Activated naive CD8-positive, alpha-beta T cell treated with anti-CD3 and anti-CD28 coated beads, Interleukin-2, amount 50 U/mL, for 24 hours (primary cell): ENCODE data around the gene OR51B2.
"Not testable (repeated sequence)": the region's sequence is repeated elsewhere in the genome, so short reads cannot be mapped to it uniquely, and the experiment has no call there.

Source experiments
- ATAC-seq: fragments of 150-1000 bp; cut with Tn5 transposase; one replicate; pipeline ENCODE4 v1.10.0; 2021
- DNase-seq: peaks from one replicate; pipeline ENCODE4 v3.0.0; 2021
- H3K27ac Mint-ChIP-seq: one replicate; pipeline ENCODE4 v1.8.0; 2021; ENCODE audit warnings: mild to moderate bottlenecking, mixed read lengths
- H3K27me3 Mint-ChIP-seq: one replicate; pipeline ENCODE4 v1.8.0; 2021; ENCODE audit warnings: mixed read lengths
- H3K36me3 Mint-ChIP-seq: one replicate; pipeline ENCODE4 v1.8.0; 2021; ENCODE audit warnings: low read depth, mixed read lengths
- H3K4me1 Mint-ChIP-seq: one replicate; pipeline ENCODE4 v1.8.0; 2021; ENCODE audit warnings: mixed read lengths
- H3K4me3 Mint-ChIP-seq: one replicate; pipeline ENCODE4 v1.8.0; 2021; ENCODE audit warnings: mild to moderate bottlenecking, moderate library complexity, mixed read lengths
- H3K9me3 Mint-ChIP-seq: one replicate; pipeline ENCODE4 v1.8.0; 2021; ENCODE audit warnings: mixed read lengths

The OR51B2 gene

DNA sequence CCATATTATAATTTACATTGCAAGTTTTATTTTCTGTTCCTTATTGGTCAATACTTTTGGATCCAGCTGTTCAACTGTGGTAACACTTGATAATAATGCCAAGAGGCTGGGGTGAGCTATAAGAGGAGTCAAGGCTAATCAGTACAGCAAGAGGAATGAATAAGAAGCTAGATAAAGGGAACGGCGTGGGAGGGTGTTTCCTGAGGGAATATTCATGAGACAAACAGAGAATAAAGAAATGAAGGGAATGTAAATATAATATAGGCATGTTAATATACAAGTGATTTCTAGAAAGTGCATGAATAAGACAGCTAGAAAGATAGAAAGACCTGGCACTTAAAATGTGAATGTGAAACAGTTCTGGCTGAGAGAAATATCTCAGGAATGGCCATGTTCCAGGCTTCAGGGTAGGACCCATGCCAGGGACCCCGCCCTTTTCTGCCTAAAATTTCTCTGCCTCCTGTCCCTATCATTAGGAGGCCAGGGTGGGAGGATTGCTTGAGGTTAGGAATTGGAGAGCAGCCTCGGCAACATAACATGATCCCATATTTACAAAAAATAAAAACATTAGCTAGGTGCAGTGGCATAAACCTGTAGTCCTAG lies 26.3 kb downstream of the OR51B2 start:
- H3K4me1 Mint-ChIP-seq, result no peaks in the 10 kb centered on the region
- peaks cover 1% of the 10 kb centered on the region for H3K27me3 Mint-ChIP-seq
- H3K27ac Mint-ChIP-seq, result no peak overlapping the region
- ATAC-seq, result no peak
- no peaks in the 10 kb centered on the region for H3K36me3 Mint-ChIP-seq
- H3K4me3 Mint-ChIP-seq, result no peak overlapping the region
- DNase-seq, result no peak
- H3K9me3 Mint-ChIP-seq, result no peaks in the 10 kb centered on the region

GRCh38 chr11:5294342-5294995 lies 29.6 kb downstream of the OR51B2 start:
- not testable (repeated sequence) for H3K27ac Mint-ChIP-seq, H3K27me3 Mint-ChIP-seq, DNase-seq, ATAC-seq, H3K4me1 Mint-ChIP-seq, H3K9me3 Mint-ChIP-seq, H3K36me3 Mint-ChIP-seq, H3K4me3 Mint-ChIP-seq

- H3K36me3 Mint-ChIP-seq, result no peaks in the 10 kb centered on the region
- H3K27me3 Mint-ChIP-seq, result no peaks in the 10 kb centered on the region
- H3K4me3 Mint-ChIP-seq, result no peak overlapping the region
- H3K4me1 Mint-ChIP-seq, result no peaks in the 10 kb centered on the region
- H3K9me3 Mint-ChIP-seq, result no peaks in the 10 kb centered on the region
- no peak overlapping the region for H3K27ac Mint-ChIP-seq
- ATAC-seq (no peak), DNase-seq (no peak)
These were observed 31.1 kb downstream of the OR51B2 start for GRCh38 chr11:5293028-5293427.

DNA sequence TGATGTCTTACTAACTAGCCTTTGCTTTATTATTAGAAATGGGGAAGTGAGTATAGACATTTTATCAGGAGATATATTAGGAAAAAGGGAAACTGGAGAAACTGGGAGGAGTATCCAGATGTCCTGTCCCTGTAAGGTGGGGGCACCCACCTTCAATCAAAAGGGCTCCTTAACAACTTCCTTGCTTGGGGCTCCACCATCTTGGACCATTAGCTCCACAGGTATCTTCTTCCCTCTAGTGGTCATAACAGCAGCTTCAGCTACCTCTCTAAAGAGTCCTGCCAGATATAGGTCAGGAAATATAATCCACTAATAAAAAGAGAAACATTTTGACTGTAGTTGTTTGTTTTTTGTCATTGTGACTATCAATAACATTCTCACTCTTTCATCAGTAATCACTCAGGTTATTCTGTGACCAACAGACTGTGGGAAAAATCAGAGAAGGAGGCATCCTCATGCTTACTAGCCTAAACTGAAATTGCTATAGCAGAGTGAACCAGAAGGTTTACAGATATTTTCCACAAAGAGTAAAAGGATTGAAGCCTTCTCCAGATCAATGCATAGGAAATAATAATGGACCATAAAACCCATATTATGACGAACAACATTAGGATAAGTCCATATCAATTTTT lies 32.8 kb downstream of the OR51B2 start:
- Mint-ChIP-seq H3K27ac (no peak overlapping the region), H3K4me1 (no peaks in the 10 kb centered on the region), H3K36me3 (no peaks in the 10 kb centered on the region), H3K9me3 (no peaks in the 10 kb centered on the region), H3K4me3 (no peak overlapping the region), H3K27me3 (no peaks in the 10 kb centered on the region)
- ATAC-seq (no peak), DNase-seq (no peak)

DNA sequence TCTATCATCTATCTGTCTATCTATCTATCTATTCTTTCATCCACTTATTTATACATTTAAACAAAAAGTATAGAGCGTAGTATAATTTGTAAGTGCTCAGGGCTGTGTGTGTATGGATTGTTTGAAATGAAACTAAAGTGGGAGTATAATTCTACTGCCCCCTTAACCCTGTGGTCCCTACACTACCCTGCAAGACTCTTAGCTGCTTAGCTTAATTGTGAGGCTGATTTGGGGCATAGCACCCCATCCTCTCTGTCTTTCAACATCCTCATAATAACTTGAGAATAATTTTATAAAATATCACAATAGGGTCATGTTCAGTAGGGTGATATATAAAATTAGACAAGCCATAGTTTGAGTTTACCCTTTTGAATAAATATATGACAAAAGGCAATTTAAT lies 34.0 kb downstream of the OR51B2 start:
- DNase-seq (no peak), ATAC-seq (no peak)
- Mint-ChIP-seq H3K27ac (no peak overlapping the region), H3K4me1 (no peaks in the 10 kb centered on the region), H3K9me3 (no peaks in the 10 kb centered on the region), H3K36me3 (no peaks in the 10 kb centered on the region), H3K4me3 (no peak overlapping the region), H3K27me3 (no peaks in the 10 kb centered on the region)

DNA sequence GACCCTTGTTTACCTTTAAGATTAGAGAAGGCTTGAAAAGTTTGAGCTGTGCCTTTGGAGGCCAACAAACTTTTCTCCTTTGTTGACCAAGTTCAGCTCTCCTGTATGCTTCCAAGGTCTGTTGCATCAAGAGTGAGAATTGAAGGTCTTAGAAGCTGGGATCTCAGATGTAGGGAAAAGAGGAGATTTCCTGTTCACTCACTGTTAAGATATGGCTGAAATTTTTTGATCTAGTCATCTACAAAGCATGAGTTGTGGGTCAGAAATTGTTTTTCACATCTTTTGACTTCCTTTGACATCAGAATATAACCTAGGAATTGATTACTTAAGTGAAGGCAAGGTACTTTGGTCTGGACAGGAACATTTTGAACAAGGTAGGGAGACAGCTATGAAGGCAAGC lies 34.4 kb downstream of the OR51B2 start:
- no peak for ATAC-seq
- no peak for DNase-seq
- no peaks in the 10 kb centered on the region for H3K9me3 Mint-ChIP-seq
- no peak overlapping the region for H3K27ac Mint-ChIP-seq
- H3K4me3 Mint-ChIP-seq, result no peak overlapping the region
- no peaks in the 10 kb centered on the region for H3K36me3 Mint-ChIP-seq
- no peaks in the 10 kb centered on the region for H3K27me3 Mint-ChIP-seq
- no peaks in the 10 kb centered on the region for H3K4me1 Mint-ChIP-seq

- Mint-ChIP-seq H3K36me3 (no peaks in the 10 kb centered on the region), H3K27me3 (no peaks in the 10 kb centered on the region), H3K27ac (no peak overlapping the region), H3K4me3 (no peak overlapping the region), H3K9me3 (no peaks in the 10 kb centered on the region), H3K4me1 (no peaks in the 10 kb centered on the region)
- no peak for ATAC-seq
- no peak for DNase-seq
These were observed 35.1 kb downstream of the OR51B2 start for GRCh38 chr11:5288906-5289550.

DNA sequence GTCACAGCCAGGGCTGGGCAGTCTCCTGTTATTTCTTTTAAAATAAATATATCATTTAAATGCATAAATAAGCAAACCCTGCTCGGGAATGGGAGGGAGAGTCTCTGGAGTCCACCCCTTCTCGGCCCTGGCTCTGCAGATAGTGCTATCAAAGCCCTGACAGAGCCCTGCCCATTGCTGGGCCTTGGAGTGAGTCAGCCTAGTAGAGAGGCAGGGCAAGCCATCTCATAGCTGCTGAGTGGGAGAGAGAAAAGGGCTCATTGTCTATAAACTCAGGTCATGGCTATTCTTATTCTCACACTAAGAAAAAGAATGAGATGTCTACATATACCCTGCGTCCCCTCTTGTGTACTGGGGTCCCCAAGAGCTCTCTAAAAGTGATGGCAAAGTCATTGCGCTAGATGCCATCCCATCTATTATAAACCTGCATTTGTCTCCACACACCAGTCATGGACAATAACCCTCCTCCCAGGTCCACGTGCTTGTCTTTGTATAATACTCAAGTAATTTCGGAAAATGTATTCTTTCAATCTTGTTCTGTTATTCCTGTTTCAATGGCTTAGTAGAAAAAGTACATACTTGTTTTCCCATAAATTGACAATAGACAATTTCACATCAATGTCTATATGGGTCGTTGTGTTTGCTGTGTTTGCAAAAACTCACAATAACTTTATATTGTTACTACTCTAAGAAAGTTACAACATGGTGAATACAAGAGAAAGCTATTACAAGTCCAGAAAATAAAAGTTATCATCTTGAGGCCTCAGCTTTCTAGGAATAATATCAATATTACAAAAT lies 35.8 kb downstream of the OR51B2 start:
- Mint-ChIP-seq H3K4me3 (no peak overlapping the region), H3K9me3 (no peaks in the 10 kb centered on the region), H3K27ac (no peak overlapping the region), H3K27me3 (no peaks in the 10 kb centered on the region), H3K4me1 (no peaks in the 10 kb centered on the region), H3K36me3 (no peaks in the 10 kb centered on the region)
- no peak for ATAC-seq
- DNase-seq, result no peak

DNA sequence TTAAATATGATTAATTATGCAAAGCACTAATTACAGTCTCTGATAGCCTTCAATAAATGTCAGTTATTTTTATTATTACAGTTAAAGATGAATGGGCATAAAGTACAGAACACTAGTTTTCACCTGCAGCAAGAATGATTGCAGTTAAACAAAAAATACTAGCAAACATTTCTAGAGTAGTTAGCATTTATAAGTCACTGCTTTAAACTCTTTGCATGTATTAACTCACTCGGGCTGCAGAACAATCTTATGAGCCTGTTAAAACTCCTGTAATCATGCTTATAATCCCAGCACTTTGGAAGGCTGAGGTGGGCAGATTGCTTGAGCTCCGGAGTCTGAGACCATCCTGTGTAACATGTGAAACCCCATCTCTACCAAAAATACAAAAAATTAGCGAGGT lies 37.2 kb downstream of the OR51B2 start:
- H3K27me3 Mint-ChIP-seq, result no peaks in the 10 kb centered on the region
- no peaks in the 10 kb centered on the region for H3K4me1 Mint-ChIP-seq
- H3K27ac Mint-ChIP-seq, result no peak overlapping the region
- no peaks in the 10 kb centered on the region for H3K36me3 Mint-ChIP-seq
- ATAC-seq (no peak), DNase-seq (no peak)
- H3K9me3 Mint-ChIP-seq, result no peaks in the 10 kb centered on the region
- H3K4me3 Mint-ChIP-seq, result no peak overlapping the region

- H3K36me3 Mint-ChIP-seq, result no peaks in the 10 kb centered on the region
These were observed 37.7 kb downstream of the OR51B2 start for GRCh38 chr11:5286351-5286750.

DNA sequence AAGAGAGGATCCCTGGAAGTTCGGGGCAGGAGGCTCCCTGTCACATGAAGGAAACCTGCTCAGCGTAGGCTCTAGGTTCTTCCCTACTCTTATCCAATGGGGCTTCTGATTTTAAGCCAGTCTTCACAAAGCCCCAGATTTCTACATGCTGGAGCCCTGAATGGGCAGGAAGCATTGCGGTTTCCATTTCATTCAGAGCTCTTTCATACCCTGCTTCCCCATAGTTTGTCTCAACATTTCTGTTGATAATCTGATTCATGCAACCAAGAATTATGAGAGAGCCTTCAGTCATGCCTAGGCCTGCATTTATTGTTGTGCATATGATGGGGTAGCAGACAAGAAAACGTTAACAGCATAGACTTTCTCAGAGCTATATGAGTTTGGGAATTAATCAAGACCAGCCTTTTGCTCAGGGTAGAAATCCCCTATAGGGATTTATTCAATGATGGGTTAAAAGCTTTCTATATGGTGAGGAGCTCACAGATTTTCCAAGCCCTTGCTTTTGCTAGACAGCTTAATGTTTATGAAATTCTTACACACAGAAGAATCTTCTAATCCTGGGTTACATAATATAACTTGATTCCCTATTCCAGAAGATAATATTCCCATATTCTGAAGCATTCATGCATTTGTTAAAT lies 38.3 kb downstream of the OR51B2 start:
- H3K36me3 Mint-ChIP-seq, result no peaks in the 10 kb centered on the region
- H3K4me1 Mint-ChIP-seq, result no peaks in the 10 kb centered on the region
- no peak overlapping the region for H3K27ac Mint-ChIP-seq
- ATAC-seq (no peak), DNase-seq (no peak)
- H3K9me3 Mint-ChIP-seq, result no peaks in the 10 kb centered on the region
- H3K27me3 Mint-ChIP-seq, result no peaks in the 10 kb centered on the region
- H3K4me3 Mint-ChIP-seq, result no peak overlapping the region

More at GRCh38 chr11:5286351-5286750, 37.7 kb downstream of the OR51B2 start:
- Mint-ChIP-seq H3K27ac (no peak overlapping the region), H3K4me3 (no peak overlapping the region), H3K27me3 (no peaks in the 10 kb centered on the region), H3K9me3 (no peaks in the 10 kb centered on the region), H3K4me1 (no peaks in the 10 kb centered on the region)
- no peak for ATAC-seq
- DNase-seq, result no peak

GRCh38 chr11:5284637-5285036 lies 39.5 kb downstream of the OR51B2 start:
- no peak overlapping the region for H3K27ac Mint-ChIP-seq
- DNase-seq, result no peak
- no peak for ATAC-seq
- H3K27me3 Mint-ChIP-seq, result peaks cover 2% of the 10 kb centered on the region
- H3K4me3 Mint-ChIP-seq, result no peak overlapping the region
- H3K4me1 Mint-ChIP-seq, result no peaks in the 10 kb centered on the region
- no peaks in the 10 kb centered on the region for H3K36me3 Mint-ChIP-seq
- no peaks in the 10 kb centered on the region for H3K9me3 Mint-ChIP-seq

DNA sequence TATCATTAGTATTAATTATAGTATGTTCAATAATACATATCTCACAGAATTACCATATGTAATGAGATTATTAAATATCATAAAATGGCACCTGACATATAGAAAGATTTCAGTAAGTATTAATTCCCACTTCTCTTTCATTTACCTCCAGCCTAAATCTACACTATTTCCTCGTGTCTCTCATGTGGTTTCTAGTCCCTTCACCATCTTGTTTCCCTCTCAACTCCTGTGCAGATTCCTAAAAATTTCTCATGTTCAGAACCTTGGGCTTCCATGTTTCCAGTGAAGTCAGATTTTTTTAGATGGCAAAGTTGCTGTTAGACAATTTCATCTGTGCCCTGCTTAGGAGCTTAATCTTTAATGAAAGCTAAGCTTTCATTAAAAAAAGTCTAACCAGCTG lies 40.2 kb downstream of the OR51B2 start:
- ATAC-seq, result no peak
- Mint-ChIP-seq H3K36me3 (no peaks in the 10 kb centered on the region), H3K4me3 (no peak overlapping the region), H3K9me3 (no peaks in the 10 kb centered on the region), H3K27ac (no peak overlapping the region), H3K4me1 (no peaks in the 10 kb centered on the region), H3K27me3 (peaks cover 2% of the 10 kb centered on the region)
- DNase-seq, result no peak

DNA sequence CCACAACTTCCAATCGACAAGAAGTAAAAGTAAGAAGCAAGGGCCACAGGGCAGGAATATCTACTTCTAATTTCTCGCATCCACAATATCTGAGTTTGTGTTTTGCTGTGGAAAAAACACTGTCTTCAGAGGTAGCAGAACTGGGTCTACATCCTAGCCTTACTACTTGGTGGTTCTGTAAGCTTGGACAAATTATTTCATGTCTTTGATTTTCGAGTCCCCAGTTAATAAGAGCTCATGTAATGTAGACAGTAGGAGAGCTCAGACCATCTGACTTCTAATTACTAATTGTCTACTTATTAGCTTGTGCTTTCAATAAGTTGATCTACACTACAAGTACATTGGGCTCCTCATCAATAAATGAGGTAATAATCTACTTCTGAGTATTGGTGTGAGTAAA lies 41.0 kb downstream of the OR51B2 start:
- Mint-ChIP-seq H3K36me3 (no peaks in the 10 kb centered on the region), H3K27me3 (peaks cover 2% of the 10 kb centered on the region), H3K4me3 (no peak overlapping the region), H3K9me3 (no peaks in the 10 kb centered on the region), H3K27ac (no peak overlapping the region), H3K4me1 (no peaks in the 10 kb centered on the region)
- no peak for ATAC-seq
- no peak for DNase-seq
